GM21447 (cell line): ENCODE results near the gene GRID1.

Experiments
- ATAC-seq: cut with Tn5 transposase; IDR thresholded peaks from one replicate; pipeline ENCODE4 v1.9.1; 2021; ENCODE audit not compliant: unreplicated experiment

The GRID1 gene

GRCh38 chr10:86023336-86023735 lies 343.3 kb downstream of the GRID1 start:
- ATAC-seq = no peak

GRCh38 chr10:86022906-86023305 lies 343.7 kb downstream of the GRID1 start:
- ATAC-seq = no peak

- no peak for ATAC-seq
Measured at GRCh38 chr10:86020134-86020533, 346.5 kb downstream of the GRID1 start.

GRCh38 chr10:86019141-86019540 lies 347.5 kb downstream of the GRID1 start:
- ATAC-seq = no peak

GRCh38 chr10:86018735-86019058 lies 347.9 kb downstream of the GRID1 start:
- ATAC-seq = no peak

- peak; percentile 91 for ATAC-seq
Measured at GRCh38 chr10:86017841-86018734, 348.5 kb downstream of the GRID1 start.

- no peak for ATAC-seq
Measured at GRCh38 chr10:86013568-86013967, 353.0 kb downstream of the GRID1 start.

GRCh38 chr10:86007171-86007570 lies 359.4 kb downstream of the GRID1 start:
- ATAC-seq = no peak

GRCh38 chr10:86004337-86004736 lies 362.3 kb downstream of the GRID1 start:
- ATAC-seq = no peak

GRCh38 chr10:86003201-86003621 lies 363.4 kb downstream of the GRID1 start:
- ATAC-seq = no peak

- no peak for ATAC-seq
Measured at GRCh38 chr10:86001521-86001920, 365.1 kb downstream of the GRID1 start.

GRCh38 chr10:85997544-85997943 lies 369.1 kb downstream of the GRID1 start:
- ATAC-seq = no peak

GRCh38 chr10:85995791-85996190 lies 370.8 kb downstream of the GRID1 start:
- ATAC-seq = no peak

- no peak for ATAC-seq
Measured at GRCh38 chr10:85993840-85994507, 372.6 kb downstream of the GRID1 start.

GRCh38 chr10:85993140-85993539 lies 373.5 kb downstream of the GRID1 start:
- no peak for ATAC-seq

GRCh38 chr10:85992324-85992723 lies 374.3 kb downstream of the GRID1 start:
- ATAC-seq = no peak

GRCh38 chr10:85986777-85987176 lies 379.8 kb downstream of the GRID1 start:
- ATAC-seq = no peak

- no peak for ATAC-seq
Measured at GRCh38 chr10:85983051-85983450, 383.5 kb downstream of the GRID1 start.

- ATAC-seq = no peak
Measured at GRCh38 chr10:85979598-85979997, 387.0 kb downstream of the GRID1 start.

GRCh38 chr10:85978566-85979358 lies 387.8 kb downstream of the GRID1 start:
- no peak for ATAC-seq

- ATAC-seq = no peak
Measured at GRCh38 chr10:85977642-85978041, 389.0 kb downstream of the GRID1 start.
